ENCODE measurements around the gene RTEL1.
"Not testable (repeated sequence)": the region's sequence is repeated elsewhere in the genome, so short reads cannot be mapped to it uniquely, and the experiment has no call there.

RTEL1 gene

DNA sequence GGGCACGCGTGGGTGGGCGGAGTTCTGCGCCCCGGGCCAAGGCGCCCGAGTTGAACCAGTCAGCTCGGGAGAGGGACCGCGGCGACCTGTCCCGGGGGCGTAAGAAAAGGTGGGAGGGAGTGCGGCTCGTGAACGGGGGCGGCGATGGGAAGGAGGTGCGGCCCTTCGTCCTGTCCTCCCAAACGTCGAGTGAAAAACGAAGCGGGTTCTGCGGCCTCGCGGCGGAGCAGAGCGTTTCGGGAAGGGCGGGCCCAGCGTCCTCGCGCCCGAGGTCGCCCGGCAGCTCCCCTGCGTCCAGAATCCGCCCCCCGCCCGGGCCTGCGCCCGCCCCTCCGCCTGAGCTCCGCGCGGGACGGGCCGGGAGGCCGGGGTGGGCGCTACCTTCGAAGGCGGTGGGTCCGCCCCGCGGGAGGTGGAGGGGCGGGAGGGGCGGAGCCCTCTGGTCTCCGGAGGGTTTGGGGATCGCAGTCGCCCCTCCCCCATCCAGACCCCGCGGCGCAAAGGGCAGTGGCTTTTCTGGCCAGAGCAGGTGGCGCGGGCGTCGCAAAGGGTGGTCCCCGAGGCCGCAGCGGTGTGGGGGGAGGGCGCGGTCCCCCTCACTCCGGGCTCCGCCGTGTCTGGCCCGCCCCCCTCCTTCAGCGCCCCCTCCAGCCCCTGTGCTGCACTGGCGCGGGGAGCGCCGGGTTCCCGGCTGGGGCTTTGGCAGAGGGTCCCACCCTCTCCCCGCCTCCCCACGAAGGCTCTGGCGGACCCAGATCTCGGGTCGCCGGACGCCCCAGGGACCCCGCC, 5.7 kb upstream of the RTEL1 start:
- peak; percentile 46 for DNase-seq

DNA sequence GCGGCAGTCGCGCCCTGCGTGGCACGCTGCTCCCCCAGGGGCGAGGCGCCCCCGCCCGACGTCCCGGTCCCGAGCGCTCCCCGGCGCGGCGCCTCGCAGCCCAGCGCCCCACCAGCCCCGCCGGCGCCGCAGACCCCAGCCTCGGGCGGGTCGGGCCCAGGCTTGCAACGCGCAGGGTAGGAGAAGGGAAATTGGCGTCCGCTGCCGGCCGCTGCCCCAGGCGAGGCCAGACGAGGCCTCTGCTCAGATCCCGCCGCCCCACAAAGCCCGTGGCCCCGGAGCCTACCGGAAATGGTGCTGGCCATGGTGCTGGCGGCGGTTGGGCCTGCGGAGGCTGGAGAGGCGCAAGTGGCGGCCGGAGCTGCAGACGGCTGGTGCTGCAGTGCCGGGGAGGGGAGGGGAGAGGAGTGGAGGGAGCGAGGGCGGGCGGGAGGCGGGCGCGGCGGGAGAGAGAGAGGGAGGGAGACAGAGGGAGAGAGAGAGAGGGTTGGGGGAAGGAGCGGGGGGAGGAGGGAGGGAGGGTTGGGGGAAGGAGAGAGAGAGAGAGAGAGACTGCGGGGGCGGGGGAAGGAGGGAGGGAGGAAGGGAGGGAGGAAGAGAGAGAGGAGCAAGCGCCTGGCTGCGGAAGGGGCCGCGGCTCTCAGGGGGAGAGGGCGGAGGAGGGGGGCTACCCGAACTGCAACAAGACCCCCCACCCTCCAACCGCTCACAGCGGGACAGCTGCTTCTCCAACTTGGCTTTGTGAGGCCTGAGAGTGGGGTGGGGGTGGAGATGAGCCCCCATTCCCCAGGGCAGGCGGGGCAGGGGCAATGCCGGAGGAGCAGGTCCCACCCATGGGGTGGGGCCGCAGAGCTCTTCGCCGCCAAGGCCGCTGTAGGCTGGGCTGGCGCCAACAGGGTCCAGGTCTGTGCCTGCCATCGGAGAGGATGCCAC, 4.8 kb upstream of the RTEL1 start, which contains the start of gene STMN3:
Gene STMN3, minus strand, starts transcription at position 384 of the 933 bp plus-strand sequence. Its CDS starts 79 bp downstream, at position 305.
- peak; percentile 91 for DNase-seq

DNA sequence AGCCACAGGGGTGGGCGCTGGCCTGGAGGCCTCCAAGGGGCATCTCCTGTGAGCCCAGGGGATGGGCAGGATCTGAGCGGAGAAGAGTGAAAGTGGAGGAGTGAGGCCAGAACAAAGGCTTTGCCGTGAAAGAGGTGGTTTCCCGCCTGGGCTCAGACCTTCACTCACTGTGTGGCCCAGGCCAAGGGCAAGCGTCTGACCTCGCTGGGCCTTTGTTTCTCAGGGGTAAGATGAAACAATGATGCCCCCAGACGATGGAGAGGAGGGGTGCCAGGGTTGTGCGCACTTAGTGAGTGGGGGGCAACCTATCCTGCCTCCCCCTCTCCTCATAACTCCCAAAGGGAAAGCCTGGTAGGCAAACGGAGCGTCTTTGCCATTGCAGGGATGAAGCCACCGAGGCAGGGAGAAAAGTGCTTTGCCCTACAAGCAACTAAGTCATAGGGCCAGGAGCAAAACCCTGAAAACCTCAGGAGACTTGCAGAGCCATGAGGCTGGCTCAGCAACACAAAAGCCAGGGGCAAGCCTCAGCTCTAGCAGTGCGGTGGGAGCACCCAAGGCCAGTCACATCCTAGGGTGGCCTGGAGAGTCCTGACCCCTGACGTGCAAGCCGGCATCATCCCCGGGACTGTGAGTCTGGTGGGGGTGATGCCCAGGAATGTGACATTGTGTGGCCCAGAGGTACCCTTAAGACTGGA, 4.0 kb upstream of the RTEL1 start:
- DNase-seq, result no peak

DNA sequence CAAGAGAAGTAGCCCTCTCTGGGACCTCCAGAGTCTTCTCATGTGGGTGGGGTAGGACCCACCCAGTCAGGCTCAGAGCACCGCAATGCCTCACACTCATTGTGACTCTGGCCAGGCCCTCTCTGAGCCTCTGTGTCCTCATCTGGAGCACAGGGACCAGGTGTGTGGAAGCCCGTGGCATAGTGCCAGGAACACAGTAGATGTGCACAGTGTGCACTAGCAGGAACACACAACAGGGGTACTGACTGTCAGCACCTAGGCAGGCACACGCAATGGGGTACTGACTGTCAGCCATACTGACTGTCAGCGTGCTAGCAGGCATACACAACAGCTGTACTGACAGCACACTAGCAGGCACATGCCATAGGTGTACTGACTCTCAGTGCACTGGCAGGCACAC, 2.9 kb upstream of the RTEL1 start:
- DNase-seq, result peak; percentile 72

DNA sequence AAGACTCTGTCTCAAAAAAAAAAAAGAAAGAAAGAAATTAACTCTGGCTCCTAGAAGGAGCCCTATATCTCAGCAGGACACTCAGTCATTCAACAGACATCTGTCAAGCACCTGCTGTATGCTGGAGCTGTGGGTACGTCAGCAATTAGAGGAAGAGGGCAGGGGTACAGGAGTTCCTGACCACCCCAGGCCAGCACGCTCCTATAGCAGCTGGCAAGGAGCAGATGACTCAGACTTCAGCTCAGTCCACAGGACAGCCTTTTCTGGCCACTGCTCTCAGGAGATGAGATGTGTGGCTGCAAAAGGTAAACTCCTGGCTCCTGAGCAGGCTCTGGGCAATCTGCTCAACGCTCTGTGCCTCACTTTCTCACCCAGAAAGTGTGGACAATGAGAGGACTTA, 1.7 kb upstream of the RTEL1 start:
- DNase-seq, result no peak

DNA sequence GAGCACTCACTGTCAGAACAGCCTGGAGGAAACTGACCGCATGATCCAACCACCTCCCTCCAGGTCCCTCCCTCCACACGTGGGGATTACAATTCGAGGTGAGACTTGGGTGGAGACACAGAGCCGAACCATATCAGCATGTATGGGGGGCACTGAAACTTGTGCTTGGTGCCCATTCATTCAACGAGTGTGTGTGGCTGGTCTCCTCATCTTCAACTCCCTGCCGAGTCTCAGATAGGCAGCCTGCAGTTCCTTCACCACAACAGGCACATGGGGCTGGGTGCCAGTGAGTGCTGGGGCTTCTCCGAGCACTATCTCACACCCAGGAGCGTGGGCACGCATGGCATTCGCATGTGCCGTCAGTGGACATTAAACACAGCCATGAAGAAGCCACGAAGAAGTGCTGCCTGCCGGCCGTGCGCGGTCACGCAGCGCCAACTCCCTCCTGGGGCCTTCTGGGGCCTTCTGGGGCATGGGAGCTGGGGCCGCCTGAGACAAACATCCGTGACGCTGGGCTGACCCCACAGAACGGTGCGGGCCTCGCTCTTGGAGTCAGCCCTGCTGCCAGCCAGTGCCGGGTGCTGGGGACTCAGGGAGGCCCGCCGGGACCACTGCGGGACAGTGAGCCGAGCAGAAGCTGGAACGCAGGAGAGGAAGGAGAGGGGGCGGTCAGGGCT, 714 bp upstream of the RTEL1 start:
- peak; percentile 25 for DNase-seq

DNA sequence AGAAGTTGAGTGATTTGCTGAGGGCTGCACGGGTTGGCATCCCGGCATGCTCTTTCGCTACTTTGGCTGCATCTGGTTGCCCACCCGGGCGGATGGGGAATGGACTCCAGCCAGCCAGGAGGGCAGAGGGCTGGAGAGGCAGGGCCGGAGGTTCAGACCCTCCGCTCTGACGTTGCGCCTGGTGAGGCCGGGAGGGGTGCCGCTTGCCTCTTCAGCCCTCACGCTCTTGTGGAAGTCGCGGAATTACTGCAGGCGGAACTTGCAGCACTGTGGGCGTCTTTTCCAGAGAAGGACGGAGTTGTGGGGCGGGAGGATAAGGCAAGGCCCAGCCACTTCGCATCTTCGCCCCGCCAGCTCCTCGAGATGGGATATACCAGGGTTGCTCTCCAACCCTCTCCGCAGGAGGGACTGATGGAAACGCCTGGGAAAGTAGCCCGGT, 656 bp downstream of the RTEL1 start:
- DNase-seq, result peak; percentile 18

DNA sequence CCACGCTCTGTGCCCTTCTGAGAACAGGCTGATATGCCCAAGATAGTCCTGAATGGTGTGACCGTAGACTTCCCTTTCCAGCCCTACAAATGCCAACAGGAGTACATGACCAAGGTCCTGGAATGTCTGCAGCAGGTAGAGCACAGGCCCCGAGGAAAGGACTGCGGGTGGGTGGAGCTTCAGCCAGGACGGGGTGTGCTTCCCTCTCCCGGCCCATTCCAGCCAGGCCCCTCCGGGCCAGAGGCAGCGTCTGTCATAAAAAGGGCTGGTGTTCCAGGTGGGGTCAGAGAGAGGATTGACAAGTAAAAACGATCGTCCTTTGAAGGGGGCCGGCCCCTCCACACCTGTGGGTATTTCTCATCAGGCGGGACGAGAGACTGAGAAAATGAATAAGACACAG, 1.3 kb downstream of the RTEL1 start:
- DNase-seq, result no peak

DNA sequence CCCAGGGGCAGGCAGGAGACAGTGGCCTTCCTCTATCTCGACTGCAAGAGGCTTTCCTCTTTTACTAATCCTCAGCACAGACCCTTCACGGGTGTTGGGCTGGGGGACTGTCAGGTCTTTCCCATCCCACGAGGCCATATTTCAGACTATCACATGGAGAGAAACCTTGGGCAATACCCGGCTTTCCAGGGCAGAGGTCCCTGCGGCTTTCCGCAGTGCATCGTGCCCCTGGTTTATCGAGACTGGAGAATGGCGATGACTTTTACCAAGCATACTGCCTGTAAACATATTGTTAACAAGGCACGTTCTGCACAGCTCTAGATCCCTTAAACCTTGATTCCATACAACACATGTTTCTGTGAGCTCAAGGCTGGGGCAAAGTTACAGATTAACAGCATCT, 2.1 kb downstream of the RTEL1 start:
- DNase-seq, result not testable (repeated sequence)

DNA sequence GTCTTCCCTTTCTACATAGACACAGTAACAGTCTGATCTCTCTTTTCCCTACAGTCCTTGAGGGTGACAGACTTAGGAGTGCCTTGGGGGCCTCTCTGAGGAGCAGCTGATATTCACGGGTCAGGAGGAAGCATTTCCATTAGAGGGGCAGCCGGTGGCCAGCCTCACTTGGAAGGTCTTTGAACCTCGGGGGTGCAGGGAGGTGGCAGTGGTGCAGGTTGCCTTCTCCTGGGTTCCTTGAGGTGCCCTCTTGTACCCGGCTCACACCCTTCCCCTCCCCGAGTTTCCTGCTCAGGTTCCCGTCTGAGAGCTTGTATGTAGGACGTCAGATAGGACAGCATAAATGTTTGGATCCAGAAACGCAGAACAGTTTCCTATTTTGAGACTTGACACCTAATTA, 2.5 kb downstream of the RTEL1 start:
- no peak for DNase-seq

DNA sequence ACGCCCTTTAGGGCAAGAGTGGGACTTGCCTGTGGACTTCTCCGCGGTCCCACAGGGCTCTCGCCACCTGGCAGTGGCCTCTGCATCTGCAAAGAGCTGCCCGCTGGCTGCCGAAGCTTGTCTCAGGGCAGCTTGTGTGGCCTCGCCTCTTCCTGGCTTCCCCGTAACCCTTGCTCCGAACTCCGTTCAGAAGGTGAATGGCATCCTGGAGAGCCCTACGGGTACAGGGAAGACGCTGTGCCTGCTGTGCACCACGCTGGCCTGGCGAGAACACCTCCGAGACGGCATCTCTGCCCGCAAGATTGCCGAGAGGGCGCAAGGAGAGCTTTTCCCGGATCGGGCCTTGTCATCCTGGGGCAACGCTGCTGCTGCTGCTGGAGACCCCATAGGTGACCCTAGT, 3.0 kb downstream of the RTEL1 start:
- no peak for DNase-seq

DNA sequence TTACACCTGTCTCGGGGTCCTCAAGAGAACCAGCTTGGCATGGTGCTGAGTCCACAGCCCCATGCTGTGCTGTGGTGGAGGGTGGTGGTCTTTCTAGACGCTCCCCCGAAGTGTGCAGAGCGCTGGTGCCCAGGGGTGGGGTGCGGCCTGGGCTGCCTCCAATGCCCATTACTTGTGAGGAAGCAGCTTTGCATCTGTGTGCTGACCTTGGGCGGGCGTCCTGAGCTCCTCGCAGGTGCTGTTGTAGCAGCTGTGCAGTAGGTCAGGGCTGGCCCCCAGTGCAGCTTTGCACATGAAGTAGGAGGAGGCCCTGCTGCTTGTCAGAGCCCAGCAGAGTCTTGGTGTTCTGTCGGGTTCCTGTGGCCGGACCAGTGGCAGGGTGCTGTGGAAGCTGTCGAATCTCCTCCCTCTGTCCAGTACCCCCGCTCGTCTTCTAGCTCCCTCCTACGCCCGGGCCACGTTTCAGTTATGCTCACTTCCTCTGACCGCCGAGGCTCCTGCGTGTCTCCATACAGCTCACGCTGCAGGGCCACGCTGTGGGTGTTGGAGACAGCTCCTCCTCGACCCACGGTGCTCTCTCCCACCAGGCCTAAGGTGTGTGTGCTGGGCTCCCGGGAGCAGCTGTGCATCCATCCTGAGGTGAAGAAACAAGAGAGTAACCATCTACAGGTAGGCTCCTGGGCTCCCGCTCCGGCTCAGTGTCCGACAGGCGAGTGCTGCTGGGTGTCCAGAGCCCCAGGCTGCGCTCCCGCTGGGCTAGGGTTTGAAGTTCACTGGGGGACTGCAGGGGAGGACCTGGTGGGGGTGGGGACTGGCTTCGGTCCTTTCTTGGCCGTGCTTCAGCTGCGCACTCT, 4.1 kb downstream of the RTEL1 start:
- no peak for DNase-seq

DNA sequence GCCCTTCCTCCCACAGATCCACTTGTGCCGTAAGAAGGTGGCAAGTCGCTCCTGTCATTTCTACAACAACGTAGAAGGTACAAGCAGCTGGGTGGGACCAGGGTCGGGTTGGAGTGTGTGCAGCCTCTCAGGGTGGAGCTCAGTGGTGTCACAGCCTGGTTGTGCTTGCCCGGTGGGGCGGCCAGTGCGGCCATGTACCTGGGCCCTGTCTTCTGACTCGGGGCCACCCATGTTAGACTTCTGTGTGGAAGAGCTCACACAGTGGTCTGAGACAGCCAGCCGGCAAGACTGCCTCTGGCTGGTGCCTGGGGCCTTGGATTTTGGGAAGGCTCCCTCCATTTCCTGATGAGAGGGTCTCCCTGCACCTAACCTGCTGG, 4.7 kb downstream of the RTEL1 start:
- no peak for DNase-seq

DNA sequence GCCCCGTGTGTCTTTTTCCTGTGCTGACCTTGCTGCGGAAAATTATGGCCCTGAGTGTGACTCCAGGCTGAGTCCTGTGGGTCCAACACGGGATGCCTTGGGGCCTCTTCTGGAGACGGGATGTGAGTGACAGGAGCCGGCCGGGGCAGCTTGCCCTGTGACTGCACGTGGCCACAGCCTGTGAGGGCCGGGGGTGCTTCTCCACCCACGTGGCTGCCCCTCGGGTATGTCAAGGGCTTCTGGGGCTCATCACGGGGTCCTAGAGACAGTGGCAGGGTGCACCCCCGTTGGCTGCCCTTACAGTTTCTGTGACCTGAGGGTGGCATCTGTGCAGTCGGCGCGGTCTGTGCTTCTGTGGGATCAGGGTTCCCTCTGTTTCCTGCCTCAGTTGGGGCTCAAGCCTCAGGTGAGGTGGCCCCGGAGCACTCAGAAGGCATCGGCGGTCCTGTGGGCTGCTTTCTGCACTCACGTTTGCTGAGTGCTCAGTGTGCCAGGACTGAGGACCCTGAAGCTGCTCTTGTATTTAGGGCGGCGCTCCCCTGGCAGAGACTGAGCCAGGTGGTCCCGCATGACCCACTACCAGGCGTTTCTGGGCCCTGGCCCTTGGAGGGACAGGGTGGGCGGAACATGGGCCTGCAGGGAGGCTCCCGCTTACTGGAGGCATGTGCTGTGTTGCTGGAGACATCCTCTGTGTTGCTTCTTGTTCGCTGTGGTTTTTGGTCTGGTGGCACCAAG, 5.4 kb downstream of the RTEL1 start:
- DNase-seq, result no peak

DNA sequence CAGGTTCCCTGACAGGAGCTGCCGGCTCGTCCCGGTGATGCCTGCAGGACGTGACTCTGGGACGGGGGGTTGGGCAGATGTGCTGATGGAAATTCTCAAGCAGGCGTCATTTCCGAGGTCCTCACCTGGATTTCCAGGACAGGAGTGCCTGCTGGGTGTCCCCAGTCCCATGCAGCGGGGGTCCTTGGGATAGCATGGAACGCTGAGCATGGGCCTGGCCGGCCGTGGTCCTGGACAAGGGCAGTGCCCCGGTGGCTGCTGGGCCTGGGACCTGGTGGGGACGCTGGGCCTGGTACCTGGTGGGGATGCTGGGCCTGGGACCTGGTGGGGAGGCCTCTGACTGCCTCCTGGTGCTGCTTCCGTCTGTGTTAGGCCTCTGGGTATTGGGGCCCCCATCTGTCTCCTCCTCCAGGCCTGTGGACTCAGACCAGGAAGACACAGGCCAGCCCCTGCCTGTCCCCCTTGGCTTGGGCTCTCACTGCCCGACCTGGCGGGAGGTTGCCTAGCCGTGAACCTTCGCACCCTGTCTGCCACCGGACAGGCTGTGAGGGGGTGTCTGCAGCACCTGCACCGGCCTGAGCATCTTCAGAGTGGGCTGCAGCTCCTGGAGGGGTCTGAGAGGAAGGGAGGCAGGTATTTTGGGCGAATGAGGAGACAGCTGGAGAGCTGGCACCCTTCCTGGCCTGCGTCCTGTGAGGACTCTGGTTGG, 6.2 kb downstream of the RTEL1 start:
- DNase-seq, result no peak

DNA sequence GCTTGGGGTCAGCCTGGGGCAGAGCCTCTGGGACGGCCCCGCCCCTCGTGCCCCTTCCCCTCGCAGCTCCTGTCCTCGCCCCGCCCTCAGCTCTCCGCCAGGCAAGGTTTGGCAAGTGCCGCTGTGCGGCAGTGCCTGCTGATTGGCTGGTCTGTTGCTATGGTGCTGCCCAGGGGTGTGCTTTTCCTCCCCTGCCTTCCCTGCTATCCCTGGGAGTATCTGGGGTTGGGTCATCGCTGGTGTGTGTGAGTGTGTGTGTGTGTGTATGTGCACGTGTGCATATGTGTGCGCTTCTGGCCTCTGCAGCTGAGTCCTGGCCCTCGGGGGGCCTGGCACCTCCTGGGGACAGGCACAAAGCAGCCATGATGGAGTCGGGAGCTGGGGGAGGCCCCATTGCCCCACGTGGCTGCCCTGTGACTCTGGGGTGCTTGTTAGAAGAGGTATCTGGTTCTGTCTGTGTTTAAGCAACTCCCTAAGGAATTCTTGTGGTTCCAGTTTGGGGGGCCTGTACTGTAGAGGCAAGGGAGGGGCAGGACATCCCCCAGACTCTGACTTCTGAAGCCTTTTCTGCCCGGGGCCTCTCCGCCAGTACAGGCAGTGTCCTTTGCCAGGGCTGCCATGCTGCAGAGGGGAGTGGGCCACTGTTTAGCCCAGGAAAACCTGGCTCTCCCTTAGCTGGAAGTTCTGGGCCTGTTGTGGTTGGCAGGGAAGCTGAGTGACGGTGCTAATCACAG, 6.9 kb downstream of the RTEL1 start:
- no peak for DNase-seq

DNA sequence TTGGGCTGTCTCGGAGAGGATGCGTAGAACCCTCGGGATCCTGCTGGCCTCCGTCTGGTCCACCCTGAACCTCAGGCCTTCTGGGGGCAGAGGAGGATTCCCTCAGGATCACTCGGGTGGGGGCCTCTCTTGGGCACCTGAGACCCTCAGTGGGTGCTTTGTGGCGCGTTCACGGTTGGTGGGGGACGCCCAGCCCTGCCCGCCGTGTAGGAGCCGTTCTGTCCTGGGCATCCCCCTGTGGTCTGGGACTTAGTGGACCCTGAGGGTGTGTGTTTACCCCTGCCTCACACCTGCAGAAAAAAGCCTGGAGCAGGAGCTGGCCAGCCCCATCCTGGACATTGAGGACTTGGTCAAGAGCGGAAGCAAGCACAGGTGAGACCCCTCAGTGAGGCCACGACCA, 7.6 kb downstream of the RTEL1 start:
- no peak for DNase-seq

DNA sequence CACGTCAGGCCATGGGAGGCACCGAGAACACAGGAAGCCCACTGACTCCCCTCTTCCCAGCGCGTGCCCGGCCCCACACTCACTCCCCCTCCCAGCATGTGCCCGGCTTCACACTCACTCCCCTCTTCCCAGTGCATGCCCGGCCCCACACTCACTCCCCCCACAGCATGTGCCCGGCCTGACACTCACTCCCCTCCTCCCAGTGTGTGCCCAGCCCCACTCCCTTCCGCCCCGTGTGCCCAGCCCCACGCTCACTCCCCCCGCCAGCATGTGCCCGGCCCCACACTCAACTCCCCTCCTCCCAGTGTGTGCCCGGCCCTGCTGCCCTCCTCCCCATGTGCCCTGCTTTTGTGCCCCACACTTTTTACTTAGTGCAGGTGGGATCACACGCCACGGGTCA, 9.7 kb downstream of the RTEL1 start:
- DNase-seq, result no peak

DNA sequence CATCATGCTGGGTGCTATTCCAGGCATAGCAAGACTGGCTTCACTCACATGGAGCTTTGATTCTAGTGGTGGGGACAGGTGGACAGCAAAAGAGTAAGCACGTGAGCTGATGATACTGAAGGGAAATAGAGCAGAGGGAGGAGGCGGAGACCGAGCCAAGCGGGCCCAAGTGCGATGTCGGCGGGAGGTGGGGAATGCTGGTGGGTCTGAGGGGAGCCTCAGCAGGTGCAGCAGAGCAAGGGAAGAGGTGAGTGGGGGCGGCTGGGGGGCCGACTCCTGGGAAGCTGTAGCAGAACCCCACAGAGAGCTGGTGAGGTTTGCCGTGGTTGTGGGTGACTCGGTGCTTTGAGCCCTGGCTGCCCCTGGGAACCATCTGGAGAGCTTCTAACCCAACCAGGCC, 10.2 kb downstream of the RTEL1 start:
- no peak for DNase-seq

DNA sequence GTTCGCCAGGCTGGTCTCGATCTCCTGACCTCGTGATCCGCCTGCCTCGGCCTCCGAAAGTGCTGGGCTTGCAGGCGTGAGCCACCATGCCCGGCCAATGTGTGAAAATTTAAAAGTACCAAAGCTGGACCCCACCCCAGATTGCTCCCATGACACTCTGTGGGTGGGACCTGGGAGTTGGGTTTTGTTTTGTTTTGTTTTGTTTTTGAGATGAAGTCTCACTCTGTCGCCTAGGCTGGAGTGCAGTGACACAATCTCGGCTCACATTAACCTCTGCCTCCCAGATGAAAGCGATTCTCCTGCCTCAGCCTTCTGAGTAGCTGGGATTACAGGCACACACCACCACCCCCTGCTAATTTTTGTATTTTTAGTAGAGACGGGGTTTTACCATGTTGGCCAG, 13.6 kb downstream of the RTEL1 start:
- DNase-seq, result not testable (repeated sequence)
